GM23248 (cell line): ENCODE results near the gene ZBTB46.

Experiments
- EZH2 ChIP-seq: fragments of 200-600 bp; sonication (generic); IDR thresholded peaks from 2 replicates; pipeline ENCODE4 v1.6.1; 2018; ENCODE audit warnings: antibody characterized with exemption, mild to moderate bottlenecking; ENCODE audit not compliant: insufficient read depth, poor library complexity, severe bottlenecking
- EZH2phosphoT487 ChIP-seq: fragments of 200-600 bp; sonication (generic); IDR thresholded peaks from 2 replicates; pipeline ENCODE4 v1.6.1; 2018; ENCODE audit warnings: antibody characterized with exemption, moderate library complexity, mild to moderate bottlenecking, low read depth; ENCODE audit not compliant: insufficient read depth

DNA sequence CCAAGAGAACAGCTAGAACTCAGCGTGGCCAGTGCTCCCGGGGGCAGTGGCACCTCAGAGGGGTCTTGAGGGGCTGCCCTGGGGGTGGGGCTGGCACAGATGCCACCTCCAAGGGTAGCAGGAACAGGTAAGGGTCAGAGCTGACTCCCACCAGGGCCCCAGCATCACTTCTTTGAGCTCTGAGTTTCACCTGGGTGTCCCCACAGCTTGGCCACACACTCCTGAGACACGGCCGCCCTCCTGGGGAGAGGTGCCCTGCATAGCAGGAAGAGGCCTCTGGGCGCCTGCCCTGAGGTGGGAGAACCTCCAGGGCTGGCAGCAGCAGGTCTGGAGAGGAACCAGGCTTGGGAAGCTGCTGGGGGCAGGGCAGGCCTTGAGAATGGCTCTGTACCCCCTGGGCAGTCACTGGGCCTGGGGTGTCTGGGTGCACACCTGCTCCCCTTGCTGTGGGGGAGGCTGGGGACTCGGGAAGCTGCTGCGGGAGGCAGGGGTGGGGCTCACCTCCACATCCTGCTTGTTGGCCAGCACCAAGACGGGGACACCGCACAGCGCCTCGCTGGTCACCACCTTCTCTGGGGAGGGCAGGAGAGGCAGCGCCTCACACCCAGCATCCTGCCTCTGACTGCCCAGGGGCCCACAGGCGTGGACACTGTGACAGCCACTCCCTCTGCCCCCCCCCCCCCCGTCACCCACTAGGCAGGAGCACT is 129.6 kb downstream of the ZBTB46 start:
- no peak for TF ChIP-seq EZH2
- TF ChIP-seq EZH2phosphoT487 = no peak
